ENCODE measurements around the gene GPT2.

The GPT2 gene

DNA sequence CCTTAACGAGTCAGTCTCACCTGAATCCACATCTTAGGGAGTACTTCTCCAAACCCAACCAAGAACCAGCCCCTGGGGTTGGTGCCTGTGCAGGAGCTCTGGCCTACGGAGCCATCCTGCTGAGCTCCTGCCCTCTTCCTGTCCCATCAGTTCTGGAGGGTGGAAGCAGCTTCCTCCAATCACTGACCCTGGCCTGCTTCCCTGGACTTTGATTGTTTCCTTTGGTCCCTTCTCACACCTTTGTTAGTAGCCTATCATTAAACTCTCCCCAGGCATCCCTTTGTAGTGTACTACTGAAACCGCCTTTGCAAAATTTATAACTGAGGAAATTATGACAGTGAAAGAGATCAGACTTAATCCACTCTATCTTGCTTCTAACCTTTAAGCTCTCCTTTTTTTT, 32.0 kb upstream of the GPT2 start:
- Histone ChIP-seq H3K36me3 (no peaks in the 10 kb centered on the region), H3K4me1 (peaks cover 0 to 2% (median under 1%) of the 10 kb centered on the region in 4 donors), H3K4me3 (no peak overlapping the region), H3K27ac (no peak overlapping the region), H3K9me3 (no peaks in the 10 kb centered on the region), H3K27me3 (peaks cover 0 to 7% of the 10 kb centered on the region in 2 donors)
- no peak for TF ChIP-seq CTCF (IDR thresholded peaks at IDR 0.05)
- intact Hi-C loops (cut with DNase I; ENCODE audit: low total_unique reads) = no loop called here
- DNase-seq = no peak

- Histone ChIP-seq H3K4me1 (peaks cover 0 to 10% (median 1%) of the 10 kb centered on the region in 4 donors), H3K9me3 (no peaks in the 10 kb centered on the region), H3K27ac (no peak overlapping the region), H3K27me3 (no peaks in the 10 kb centered on the region), H3K4me3 (no peak overlapping the region), H3K36me3 (no peaks in the 10 kb centered on the region)
- DNase-seq = peak; percentile 51 to 73
- intact Hi-C loops (cut with DNase I; ENCODE audit: low total_unique reads) = loop anchor here (2.0 kb wide), 1 partner anchor 55 kb away; no protein-coding TSS in a partner anchor
- peak; percentile 63 to 77 for TF ChIP-seq CTCF (IDR thresholded peaks at IDR 0.05)
These were observed 30.3 kb upstream of the GPT2 start for GRCh38 chr16:46853713-46854443.

DNA sequence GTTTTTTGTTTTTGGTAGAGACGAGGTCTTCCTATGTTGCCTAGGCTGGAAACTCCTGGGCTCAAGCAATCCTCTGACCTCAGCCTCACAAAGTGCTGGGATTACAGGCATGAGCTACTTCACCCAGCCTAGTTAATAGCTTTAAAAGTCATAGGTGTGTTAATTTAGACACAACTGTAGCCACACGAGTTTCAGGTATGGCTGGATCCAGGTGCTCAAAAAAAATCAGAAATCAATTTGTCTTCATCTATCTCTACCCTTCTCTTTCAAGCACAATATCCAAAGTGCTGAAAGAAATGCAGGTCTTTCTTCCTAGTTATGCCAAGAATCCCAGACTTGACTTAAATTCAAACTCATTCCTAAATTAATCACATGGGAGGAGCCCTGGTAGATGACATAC, 29.3 kb upstream of the GPT2 start:
- TF ChIP-seq CTCF (IDR thresholded peaks at IDR 0.05) = no peak
- H3K4me1 ChIP-seq = peaks cover 0 to 10% (median 1%) of the 10 kb centered on the region in 4 donors
- no peaks in the 10 kb centered on the region for H3K9me3 ChIP-seq
- no peak overlapping the region for H3K27ac ChIP-seq
- no peaks in the 10 kb centered on the region for H3K27me3 ChIP-seq
- no peak for DNase-seq
- intact Hi-C loops (cut with DNase I; ENCODE audit: low total_unique reads) = loop anchor here (2.0 kb wide), 1 partner anchor 54 kb away; no protein-coding TSS in a partner anchor
- no peaks in the 10 kb centered on the region for H3K36me3 ChIP-seq
- H3K4me3 ChIP-seq = no peak overlapping the region

GRCh38 chr16:46855389-46855788, 28.8 kb upstream of the GPT2 start:
- no peak overlapping the region for H3K27ac ChIP-seq
- no peaks in the 10 kb centered on the region for H3K36me3 ChIP-seq
- intact Hi-C loops (cut with DNase I; ENCODE audit: low total_unique reads) = loop anchor here (2.0 kb wide), 1 partner anchor 53 kb away; no protein-coding TSS in a partner anchor
- DNase-seq = no peak
- H3K4me1 ChIP-seq = peaks cover 0 to 10% (median 1%) of the 10 kb centered on the region in 4 donors
- H3K9me3 ChIP-seq = no peaks in the 10 kb centered on the region
- TF ChIP-seq CTCF (IDR thresholded peaks at IDR 0.05) = no peak
- no peaks in the 10 kb centered on the region for H3K27me3 ChIP-seq
- no peak overlapping the region for H3K4me3 ChIP-seq

DNA sequence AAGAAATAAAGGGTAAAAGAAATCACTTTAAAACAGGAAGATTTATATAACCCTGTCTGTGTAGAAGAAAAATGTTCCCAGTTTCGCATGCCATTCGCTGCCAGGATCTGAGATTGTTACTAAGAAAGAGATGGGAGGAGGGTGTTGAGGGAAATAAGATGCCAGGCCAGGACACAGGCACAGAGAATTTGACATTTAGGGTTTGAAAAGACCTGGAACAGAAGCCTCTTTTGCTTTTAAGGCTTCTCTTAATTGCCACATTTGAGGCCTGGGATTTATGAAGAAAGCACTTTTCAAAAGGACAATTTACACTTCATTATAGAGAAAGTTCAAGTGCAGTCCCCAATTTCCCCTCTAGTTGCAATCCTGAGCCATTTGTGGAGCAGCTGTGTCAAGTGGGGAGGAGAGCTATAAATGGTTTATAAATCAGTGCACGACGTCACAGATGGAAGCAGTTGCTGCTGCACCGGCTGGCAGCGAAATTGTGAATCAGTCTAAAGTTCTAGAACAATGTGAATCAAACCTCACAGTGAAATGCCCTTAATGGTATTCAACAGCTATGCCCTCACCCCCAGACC, 26.7 kb upstream of the GPT2 start:
- intact Hi-C loops (cut with DNase I; ENCODE audit: low total_unique reads) = no loop called here
- Histone ChIP-seq H3K4me3 (no peak overlapping the region), H3K36me3 (no peaks in the 10 kb centered on the region), H3K27me3 (no peaks in the 10 kb centered on the region), H3K27ac (no peak overlapping the region), H3K9me3 (no peaks in the 10 kb centered on the region), H3K4me1 (peaks cover 0 to 10% (median 1%) of the 10 kb centered on the region in 4 donors)
- no peak for DNase-seq
- TF ChIP-seq CTCF (IDR thresholded peaks at IDR 0.05) = peak; percentile 36 to 37

Data from tibial artery (tissue), 4 donors.